Measurements from ENCODE around the gene CSTA.

Gene CSTA

GRCh38 chr3:122332551-122332950, 7.5 kb downstream of the CSTA start:
- H3K36me3 ChIP-seq (replicated peaks in 1 of 2; ENCODE audit: control insufficient read depth in 2 of 2, insufficient read depth in 2 of 2, low read length in 2 of 2): no peaks in the 10 kb centered on the region
- WGBS, 2 donors (ENCODE audit: extremely low coverage in 2 of 2, insufficient read length in 2 of 2, insufficient replicate concordance in 1 of 2): no CpG with 5 or more reads among the region's 8 CpGs

DNA sequence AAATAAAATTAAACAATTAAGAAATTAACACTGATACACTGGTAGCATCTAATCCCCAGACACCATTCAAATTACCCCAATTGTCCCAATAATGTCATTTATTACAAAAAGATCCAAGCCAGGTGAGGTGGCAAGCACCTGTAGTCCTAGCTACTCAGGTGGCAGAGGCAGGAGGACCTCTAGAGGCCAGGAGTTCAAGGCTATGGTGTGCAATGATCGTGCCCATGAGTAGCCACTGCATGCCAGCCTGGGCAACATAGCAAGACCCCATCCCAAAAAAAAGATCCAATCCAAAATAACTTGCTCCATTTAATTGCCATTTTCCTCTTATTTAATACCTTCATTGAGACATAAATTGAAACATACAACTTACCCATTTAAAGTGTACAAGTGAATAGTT, 17.8 kb downstream of the CSTA start:
- Histone ChIP-seq H2BK5ac (ENCODE audit: low read length) (no peak overlapping the region), H3K18ac (ENCODE audit: low read length) (no peak overlapping the region), H3K79me1 (ENCODE audit: low read depth, low read length) (no peaks in the 10 kb centered on the region), H3K9me3 (replicated peaks in 1 of 2; ENCODE audit: control insufficient read depth in 2 of 2, insufficient read depth in 1 of 2, low read depth in 1 of 2, low read length in 2 of 2) (peaks cover 0 to under 1% of the 10 kb centered on the region in 2 donors), H2BK120ac (ENCODE audit: low read depth, low read length) (no peak overlapping the region), H2BK15ac (ENCODE audit: low read length) (no peak overlapping the region), H3K4me2 (ENCODE audit: insufficient read depth, low read length, poor library complexity, severe bottlenecking) (no peak overlapping the region), H3K4me1 (ENCODE audit: control insufficient read depth in 2 of 2, insufficient read depth in 1 of 2, low read depth in 1 of 2, low read length in 2 of 2) (no peaks in the 10 kb centered on the region), H2AFZ (ENCODE audit: low read length) (no peak overlapping the region), H3K23ac (ENCODE audit: low read depth, low read length, poor library complexity) (no peak overlapping the region), H2AK5ac (ENCODE audit: low read depth, low read length) (no peak overlapping the region), H3K14ac (ENCODE audit: low read length) (no peak overlapping the region), H4K91ac (ENCODE audit: low read depth, low read length, poor library complexity) (no peak overlapping the region), H3K9ac (ENCODE audit: low read depth, low read length, poor library complexity) (no peak overlapping the region), H3K27me3 (ENCODE audit: control insufficient read depth in 3 of 3, insufficient read depth in 3 of 3, low read depth in 1 of 3, low read length in 3 of 3) (peaks cover 0 to 5% (median 0%) of the 10 kb centered on the region in 3 experiments), H3K36me3 (replicated peaks in 1 of 2; ENCODE audit: control insufficient read depth in 2 of 2, insufficient read depth in 2 of 2, low read length in 2 of 2) (no peaks in the 10 kb centered on the region), H3K4ac (ENCODE audit: low read length) (no peak overlapping the region), H4K8ac (ENCODE audit: low read depth, low read length) (no peak overlapping the region), H3K27ac (replicated peaks; ENCODE audit: low read length) (no peak overlapping the region), H3K4me3 (ENCODE audit: low read length in 2 of 2) (no peak overlapping the region), H2BK12ac (ENCODE audit: low read length) (no peak overlapping the region)
- no CpG with 5 or more reads among the region's 1 CpG for WGBS, 2 donors (ENCODE audit: extremely low coverage in 2 of 2, insufficient read length in 2 of 2, insufficient replicate concordance in 1 of 2)
- no peak for DNase-seq (ENCODE audit: low spot score)

More at GRCh38 chr3:122332551-122332950, 7.5 kb downstream of the CSTA start:
- Histone ChIP-seq H3K23ac (ENCODE audit: low read depth, low read length, poor library complexity) (no peak overlapping the region), H3K4me1 (ENCODE audit: control insufficient read depth in 2 of 2, insufficient read depth in 1 of 2, low read depth in 1 of 2, low read length in 2 of 2) (no peaks in the 10 kb centered on the region), H3K4me3 (ENCODE audit: low read length in 2 of 2) (no peak overlapping the region), H3K9me3 (replicated peaks in 1 of 2; ENCODE audit: control insufficient read depth in 2 of 2, insufficient read depth in 1 of 2, low read depth in 1 of 2, low read length in 2 of 2) (no peaks in the 10 kb centered on the region), H3K4me2 (ENCODE audit: insufficient read depth, low read length, poor library complexity, severe bottlenecking) (no peak overlapping the region), H2AFZ (ENCODE audit: low read length) (no peak overlapping the region), H3K18ac (ENCODE audit: low read length) (no peak overlapping the region), H3K14ac (ENCODE audit: low read length) (no peak overlapping the region), H4K8ac (ENCODE audit: low read depth, low read length) (no peak overlapping the region), H2BK15ac (ENCODE audit: low read length) (no peak overlapping the region), H4K91ac (ENCODE audit: low read depth, low read length, poor library complexity) (no peak overlapping the region), H3K27ac (replicated peaks; ENCODE audit: low read length) (no peak overlapping the region), H3K79me1 (ENCODE audit: low read depth, low read length) (no peaks in the 10 kb centered on the region), H3K4ac (ENCODE audit: low read length) (no peak overlapping the region), H2BK120ac (ENCODE audit: low read depth, low read length) (no peak overlapping the region), H2BK12ac (ENCODE audit: low read length) (no peak overlapping the region), H3K27me3 (ENCODE audit: control insufficient read depth in 3 of 3, insufficient read depth in 3 of 3, low read depth in 1 of 3, low read length in 3 of 3) (peaks cover 0 to 14% (median 0%) of the 10 kb centered on the region in 3 experiments), H2AK5ac (ENCODE audit: low read depth, low read length) (no peak overlapping the region), H3K9ac (ENCODE audit: low read depth, low read length, poor library complexity) (no peak overlapping the region), H2BK5ac (ENCODE audit: low read length) (no peak overlapping the region)
- DNase-seq (ENCODE audit: low spot score): no peak

GRCh38 chr3:122343654-122344053, 18.6 kb downstream of the CSTA start:
- Histone ChIP-seq H3K27ac (replicated peaks; ENCODE audit: low read length) (no peak overlapping the region), H3K36me3 (replicated peaks in 1 of 2; ENCODE audit: control insufficient read depth in 2 of 2, insufficient read depth in 2 of 2, low read length in 2 of 2) (peaks cover 0 to 2% of the 10 kb centered on the region in 2 donors), H3K27me3 (ENCODE audit: control insufficient read depth in 3 of 3, insufficient read depth in 3 of 3, low read depth in 1 of 3, low read length in 3 of 3) (peaks cover 0 to 2% (median 0%) of the 10 kb centered on the region in 3 experiments), H2AK5ac (ENCODE audit: low read depth, low read length) (no peak overlapping the region), H2BK15ac (ENCODE audit: low read length) (no peak overlapping the region), H4K91ac (ENCODE audit: low read depth, low read length, poor library complexity) (no peak overlapping the region), H2AFZ (ENCODE audit: low read length) (no peak overlapping the region), H2BK5ac (ENCODE audit: low read length) (no peak overlapping the region), H3K14ac (ENCODE audit: low read length) (no peak overlapping the region), H2BK12ac (ENCODE audit: low read length) (no peak overlapping the region), H3K4ac (ENCODE audit: low read length) (no peak overlapping the region), H3K9ac (ENCODE audit: low read depth, low read length, poor library complexity) (no peak overlapping the region), H3K4me1 (ENCODE audit: control insufficient read depth in 2 of 2, insufficient read depth in 1 of 2, low read depth in 1 of 2, low read length in 2 of 2) (no peaks in the 10 kb centered on the region), H3K18ac (ENCODE audit: low read length) (no peak overlapping the region), H2BK120ac (ENCODE audit: low read depth, low read length) (no peak overlapping the region), H3K9me3 (replicated peaks in 1 of 2; ENCODE audit: control insufficient read depth in 2 of 2, insufficient read depth in 1 of 2, low read depth in 1 of 2, low read length in 2 of 2) (peaks cover 0 to 4% of the 10 kb centered on the region in 2 donors), H3K4me3 (ENCODE audit: low read length in 2 of 2) (no peak overlapping the region), H3K23ac (ENCODE audit: low read depth, low read length, poor library complexity) (no peak overlapping the region), H4K8ac (ENCODE audit: low read depth, low read length) (no peak overlapping the region), H3K4me2 (ENCODE audit: insufficient read depth, low read length, poor library complexity, severe bottlenecking) (no peak overlapping the region), H3K79me1 (ENCODE audit: low read depth, low read length) (no peaks in the 10 kb centered on the region)
- DNase-seq (ENCODE audit: low spot score): no peak
- WGBS, 2 donors (ENCODE audit: extremely low coverage in 2 of 2, insufficient read length in 2 of 2, insufficient replicate concordance in 1 of 2): no CpG with 5 or more reads among the region's 2 CpGs

- H2BK15ac ChIP-seq (ENCODE audit: low read length): no peak overlapping the region
- H3K27ac ChIP-seq (replicated peaks; ENCODE audit: low read length): no peak overlapping the region
- H3K36me3 ChIP-seq (replicated peaks in 1 of 2; ENCODE audit: control insufficient read depth in 2 of 2, insufficient read depth in 2 of 2, low read length in 2 of 2): peaks cover 0 to 2% of the 10 kb centered on the region in 2 donors
- no peaks in the 10 kb centered on the region for H3K79me1 ChIP-seq (ENCODE audit: low read depth, low read length)
- no peak overlapping the region for H4K91ac ChIP-seq (ENCODE audit: low read depth, low read length, poor library complexity)
- no peak overlapping the region for H4K8ac ChIP-seq (ENCODE audit: low read depth, low read length)
- H3K18ac ChIP-seq (ENCODE audit: low read length): no peak overlapping the region
- H3K4me2 ChIP-seq (ENCODE audit: insufficient read depth, low read length, poor library complexity, severe bottlenecking): no peak overlapping the region
- H2BK12ac ChIP-seq (ENCODE audit: low read length): no peak overlapping the region
- WGBS, 2 donors (ENCODE audit: extremely low coverage in 2 of 2, insufficient read length in 2 of 2, insufficient replicate concordance in 1 of 2): no CpG with 5 or more reads among the region's 1 CpG
- H3K4ac ChIP-seq (ENCODE audit: low read length): no peak overlapping the region
- no peak overlapping the region for H3K23ac ChIP-seq (ENCODE audit: low read depth, low read length, poor library complexity)
- H3K9me3 ChIP-seq (replicated peaks in 1 of 2; ENCODE audit: control insufficient read depth in 2 of 2, insufficient read depth in 1 of 2, low read depth in 1 of 2, low read length in 2 of 2): peaks cover 0 to 4% of the 10 kb centered on the region in 2 donors
- no peak overlapping the region for H2AFZ ChIP-seq (ENCODE audit: low read length)
- H2BK5ac ChIP-seq (ENCODE audit: low read length): no peak overlapping the region
- no peak overlapping the region for H2AK5ac ChIP-seq (ENCODE audit: low read depth, low read length)
- no peaks in the 10 kb centered on the region for H3K4me1 ChIP-seq (ENCODE audit: control insufficient read depth in 2 of 2, insufficient read depth in 1 of 2, low read depth in 1 of 2, low read length in 2 of 2)
- H3K4me3 ChIP-seq (ENCODE audit: low read length in 2 of 2): no peak overlapping the region
- no peak overlapping the region for H3K9ac ChIP-seq (ENCODE audit: low read depth, low read length, poor library complexity)
- DNase-seq (ENCODE audit: low spot score): no peak
- no peak overlapping the region for H3K14ac ChIP-seq (ENCODE audit: low read length)
- no peak overlapping the region for H2BK120ac ChIP-seq (ENCODE audit: low read depth, low read length)
- H3K27me3 ChIP-seq (ENCODE audit: control insufficient read depth in 3 of 3, insufficient read depth in 3 of 3, low read depth in 1 of 3, low read length in 3 of 3): no peaks in the 10 kb centered on the region
Observed at GRCh38 chr3:122349171-122349570, 24.1 kb downstream of the CSTA start.
